Stimulated activated CD4-positive, alpha-beta T cell treated with anti-CD3 and anti-CD28 coated beads, Interleukin-1b, Interleukin-23, amount 100 ng/mL, for 1 hour (primary cell): Measurements from ENCODE around the gene FAM3C.

Experiments used
- DNase-seq, 2 donors: peaks; one replicate each; pipeline ENCODE4 v3.0.0-alpha.2; 2020; ENCODE audit warnings: low read depth in 2 of 2

FAM3C gene

GRCh38 chr7:121379930-121380329 lies 16.2 kb downstream of the FAM3C start:
- no peak for DNase-seq

GRCh38 chr7:121376979-121377378 lies 19.1 kb downstream of the FAM3C start:
- no peak for DNase-seq

DNA sequence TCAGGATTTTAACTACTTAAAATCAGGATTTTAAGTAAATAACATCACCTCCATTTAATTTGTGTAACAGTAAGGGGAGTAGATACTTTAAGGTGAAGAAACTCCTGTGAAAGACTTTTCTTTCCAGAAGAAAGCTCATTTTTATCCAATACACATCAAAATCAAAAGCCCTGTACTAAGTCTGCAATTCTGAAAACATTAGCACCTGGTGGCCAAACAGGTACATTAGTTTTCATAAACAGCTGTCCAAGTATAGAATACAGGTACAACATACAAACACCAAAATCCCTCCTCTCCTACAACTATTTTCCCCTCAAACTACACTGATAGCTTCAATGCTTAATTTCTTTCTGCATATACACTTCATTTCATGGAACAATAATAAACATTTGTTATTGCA lies 22.9 kb downstream of the FAM3C start:
- DNase-seq: no peak

DNA sequence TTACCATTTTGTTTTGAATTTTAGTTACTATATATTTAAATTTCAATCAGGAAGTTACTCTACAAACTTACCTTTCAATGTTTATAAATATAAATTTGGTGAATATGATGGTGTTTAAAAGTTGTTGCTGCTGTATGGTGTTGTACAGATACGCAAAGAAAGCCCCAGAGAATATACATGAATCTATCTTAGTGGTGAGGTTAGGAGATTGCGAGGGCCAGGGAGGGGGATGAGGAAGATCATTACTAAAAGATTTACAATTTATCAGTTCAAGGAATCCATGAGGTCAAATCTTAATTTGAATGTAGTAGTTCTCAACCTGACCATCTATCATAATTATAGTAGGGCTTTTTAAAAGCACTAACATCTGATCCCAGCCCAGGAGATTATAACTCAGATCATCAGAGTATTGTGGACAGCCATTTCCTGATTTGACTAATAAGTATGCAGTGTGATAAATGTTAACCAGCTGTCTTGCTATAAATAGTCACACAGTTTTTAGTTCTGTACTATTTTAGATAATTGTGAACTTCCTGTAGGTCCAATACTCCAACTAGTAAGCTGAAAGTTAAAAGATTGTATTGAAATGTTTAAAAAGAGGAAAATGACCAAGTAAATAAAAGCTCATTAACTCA lies 23.6 kb downstream of the FAM3C start:
- DNase-seq: no peak

DNA sequence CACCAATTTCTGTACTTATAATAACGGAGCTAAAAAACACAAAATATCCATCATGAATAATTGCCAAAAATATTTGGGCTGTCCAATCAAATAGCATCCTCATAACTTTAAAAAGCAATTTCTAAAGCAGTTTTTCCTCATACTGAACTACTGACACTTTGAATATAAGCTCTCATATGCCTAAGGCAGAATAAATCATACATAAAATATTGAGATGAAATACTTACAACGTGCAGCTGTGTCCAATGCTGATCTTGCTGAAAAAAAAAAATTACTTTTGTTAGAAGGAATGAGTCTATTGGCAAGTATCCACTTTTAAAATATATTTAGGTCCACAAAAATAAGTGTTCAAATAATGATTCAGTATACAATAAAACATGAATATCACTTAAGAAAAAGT lies 24.2 kb downstream of the FAM3C start:
- DNase-seq: no peak

GRCh38 chr7:121371367-121371766 lies 24.7 kb downstream of the FAM3C start:
- DNase-seq: no peak

DNA sequence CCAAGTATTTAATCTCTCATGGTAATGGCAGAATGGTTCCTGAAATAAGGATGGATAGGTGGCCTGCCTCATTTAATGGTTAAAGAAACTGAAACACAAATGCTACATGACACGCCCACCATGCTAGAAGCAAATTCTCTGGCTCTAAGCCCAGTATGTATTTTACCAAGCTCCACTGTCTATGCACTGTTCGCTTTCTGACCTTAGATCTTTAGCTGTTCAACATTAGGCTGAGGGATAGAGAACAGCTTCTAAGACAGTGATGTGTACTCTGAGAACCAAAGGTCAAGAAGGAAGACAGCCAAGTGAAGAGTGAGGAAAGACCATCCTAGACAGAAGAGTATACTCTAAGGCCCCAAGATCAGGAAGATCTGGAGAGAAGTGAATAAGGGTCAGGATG lies 26.6 kb downstream of the FAM3C start:
- DNase-seq: no peak

- DNase-seq: no peak
Measured at GRCh38 chr7:121366852-121367431, 29.2 kb downstream of the FAM3C start.

DNA sequence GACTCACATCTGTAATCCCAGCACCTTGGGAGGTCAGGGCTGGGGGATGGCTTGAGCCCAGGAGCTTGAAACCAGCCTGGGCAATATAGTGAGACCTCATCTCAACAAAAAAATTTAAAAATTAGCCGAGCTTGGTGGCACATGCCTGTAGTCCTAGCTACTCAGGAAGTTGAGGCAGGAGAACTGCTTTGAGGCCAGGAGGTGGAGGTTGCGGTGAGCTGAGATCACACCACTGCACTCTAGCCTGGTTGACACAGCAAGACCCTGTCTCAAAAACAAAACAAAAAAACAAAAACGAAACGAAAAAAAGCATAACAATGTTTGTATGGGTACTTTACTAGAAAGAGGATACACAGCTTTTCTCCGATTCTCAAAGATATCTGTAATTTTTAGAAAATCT lies 35.5 kb downstream of the FAM3C start:
- DNase-seq: no peak

- no peak for DNase-seq
Measured at GRCh38 chr7:121355574-121355973, 40.5 kb downstream of the FAM3C start.

DNA sequence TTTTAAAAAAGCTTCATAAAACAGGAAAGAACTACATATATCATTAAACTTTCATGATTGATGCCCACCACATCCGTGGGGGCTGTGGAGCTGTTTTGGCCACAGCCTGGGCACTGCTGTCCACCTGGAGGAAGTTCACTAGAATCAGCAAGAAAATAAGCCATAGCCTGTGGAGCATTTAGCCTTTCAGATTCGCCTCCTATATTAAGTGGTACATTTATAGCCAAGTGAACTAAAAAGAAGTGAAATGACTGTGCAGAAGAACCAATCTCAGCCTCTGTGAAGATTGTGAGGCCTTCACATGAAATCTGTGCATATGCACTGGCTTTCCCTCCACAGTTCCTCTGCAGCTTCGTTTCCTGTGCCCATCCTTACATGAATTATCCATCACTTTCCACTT lies 43.8 kb downstream of the FAM3C start:
- no peak for DNase-seq

DNA sequence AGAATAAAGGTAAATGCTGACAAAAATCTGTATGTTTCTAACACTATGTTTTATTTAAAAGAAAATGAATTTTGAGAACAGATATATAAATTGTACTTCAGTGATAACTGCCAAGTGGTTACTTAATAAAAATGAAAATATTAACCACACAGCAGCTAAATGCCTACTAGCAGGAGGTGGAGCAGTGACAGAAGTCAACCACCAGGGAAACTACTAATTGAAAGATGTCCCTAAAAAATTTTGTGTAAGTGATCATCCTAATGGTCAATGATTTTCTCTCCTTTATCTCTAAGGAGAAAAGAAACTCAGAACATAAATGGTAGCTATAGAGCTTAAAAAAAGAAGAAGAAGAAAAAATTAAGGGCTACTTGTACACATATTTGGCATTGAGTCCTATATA lies 44.4 kb downstream of the FAM3C start:
- no peak for DNase-seq

GRCh38 chr7:121344497-121344896 lies 51.6 kb downstream of the FAM3C start:
- no peak for DNase-seq

DNA sequence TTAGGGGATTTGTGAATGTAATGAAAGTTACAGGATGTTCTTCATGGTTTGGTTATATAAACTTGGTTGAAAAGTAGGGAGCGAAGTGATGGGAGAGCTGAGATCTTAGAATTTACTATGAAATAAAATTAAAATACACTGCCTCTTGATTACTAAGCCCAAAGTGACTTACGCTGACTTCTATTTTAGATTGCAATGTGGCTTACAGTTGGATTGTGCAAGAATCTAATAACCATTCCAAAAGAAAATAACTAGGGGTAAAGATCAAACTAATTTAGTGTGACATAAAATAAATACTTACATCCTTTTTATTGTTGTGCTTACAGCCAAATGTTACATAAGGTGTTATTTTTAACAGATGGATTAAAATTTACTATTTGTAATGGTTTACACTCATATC lies 52.0 kb downstream of the FAM3C start:
- DNase-seq: no peak

DNA sequence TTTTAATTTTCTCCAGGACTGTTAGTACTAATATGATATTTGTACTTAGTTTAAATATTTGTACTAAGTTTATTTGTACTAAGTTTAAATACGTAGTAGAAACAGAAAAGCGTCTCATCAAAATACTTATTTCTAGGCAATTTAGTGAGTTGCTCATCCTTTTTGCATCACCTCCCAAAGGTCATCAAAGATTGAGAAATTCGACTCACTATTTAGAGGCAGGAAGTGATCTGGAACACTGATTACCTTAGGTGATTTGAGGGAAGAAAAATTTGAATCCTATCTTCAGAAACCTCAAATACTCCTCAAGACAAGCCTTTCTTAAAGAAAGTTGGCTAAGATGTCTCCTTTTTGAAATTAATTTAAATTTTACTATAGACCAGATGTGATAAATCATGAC lies 52.8 kb downstream of the FAM3C start:
- DNase-seq: no peak

GRCh38 chr7:121342631-121343030 lies 53.5 kb downstream of the FAM3C start:
- DNase-seq: no peak

DNA sequence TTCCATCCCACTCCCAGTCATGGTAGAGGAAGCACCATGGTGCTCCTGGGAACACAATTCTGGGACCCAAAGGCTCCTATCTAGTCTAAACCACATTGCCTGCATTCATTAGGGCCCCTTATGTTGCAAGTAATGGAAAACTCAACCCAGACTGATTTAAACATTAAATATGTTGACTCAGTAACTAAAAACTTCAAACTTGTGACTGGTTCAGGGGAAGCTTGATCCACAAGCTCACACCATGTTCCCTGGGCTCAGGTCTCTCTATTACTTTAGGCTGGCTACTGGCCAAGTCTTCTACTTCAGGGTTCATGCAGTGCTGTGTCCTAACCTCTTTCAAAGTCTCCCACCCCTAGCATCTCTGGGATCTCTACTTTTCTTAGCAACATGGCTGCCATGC lies 54.2 kb downstream of the FAM3C start:
- DNase-seq: no peak

DNA sequence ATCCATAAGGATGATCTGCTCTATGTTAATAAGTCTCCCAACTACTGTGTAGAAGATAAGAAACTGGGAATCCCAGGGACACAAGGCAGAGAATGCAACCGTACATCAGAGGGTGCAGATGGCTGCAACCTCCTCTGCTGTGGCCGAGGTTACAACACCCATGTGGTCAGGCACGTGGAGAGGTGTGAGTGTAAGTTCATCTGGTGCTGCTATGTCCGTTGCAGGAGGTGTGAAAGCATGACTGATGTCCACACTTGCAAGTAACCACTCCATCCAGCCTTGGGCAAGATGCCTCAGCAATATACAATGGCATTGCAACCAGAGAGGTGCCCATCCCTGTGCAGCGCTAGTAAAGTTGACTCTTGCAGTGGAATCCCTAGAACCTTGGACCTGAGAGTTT lies 57.0 kb downstream of the FAM3C start:
- DNase-seq: no peak

DNA sequence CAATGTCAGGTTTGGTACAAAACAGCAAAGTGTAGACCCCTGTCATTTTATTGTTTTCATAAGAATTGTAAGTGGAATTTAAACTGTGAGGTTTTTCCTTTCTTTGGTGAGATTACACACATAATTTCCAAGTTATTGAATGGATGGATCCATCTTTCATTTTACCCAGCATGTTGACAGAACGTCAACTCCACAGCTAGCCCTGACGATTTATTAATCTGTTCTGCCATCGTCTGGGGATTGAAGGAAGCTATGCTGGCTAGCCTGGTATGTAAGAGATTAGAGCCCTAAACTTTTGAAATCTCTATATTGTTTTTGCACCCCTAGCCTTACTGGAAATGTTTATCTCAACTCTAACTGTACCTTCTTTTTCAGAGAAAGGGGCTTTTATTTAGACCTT lies 58.7 kb downstream of the FAM3C start:
- DNase-seq: no peak

- no peak for DNase-seq
Measured at GRCh38 chr7:121336579-121336978, 59.5 kb downstream of the FAM3C start.

DNA sequence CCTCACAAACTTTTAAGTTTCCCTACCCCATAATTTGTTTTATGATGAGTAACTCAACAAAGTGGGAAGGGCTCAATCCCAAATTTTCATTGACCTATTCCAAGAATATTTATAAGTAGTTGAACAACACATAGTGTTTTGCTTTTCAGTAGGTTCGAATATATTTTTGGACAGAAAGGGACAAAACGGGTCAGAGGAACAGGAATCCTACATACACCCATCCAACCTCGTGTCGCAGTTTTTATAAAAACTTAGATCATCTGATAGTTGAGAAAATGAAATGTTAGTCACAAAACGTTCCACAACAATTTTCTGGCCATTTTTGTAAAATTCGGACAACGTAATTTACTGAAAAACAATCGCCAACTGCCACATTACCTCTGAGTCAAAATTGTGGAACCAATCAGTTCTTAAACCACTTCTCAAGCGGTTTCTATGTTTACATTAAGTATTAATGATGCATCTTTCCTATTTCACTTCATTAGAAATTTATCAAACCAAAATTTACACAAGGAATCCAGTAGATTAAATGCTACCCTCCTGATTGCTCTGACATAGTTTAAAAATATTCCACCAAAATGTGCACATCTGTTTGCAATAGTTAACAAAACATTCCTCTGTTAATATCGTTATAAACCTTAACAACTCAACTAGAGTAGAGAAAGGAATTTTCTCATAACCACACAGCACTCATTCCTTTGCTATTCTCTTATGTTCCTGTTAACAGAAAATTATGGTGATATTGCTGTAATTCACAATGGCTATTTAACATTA lies 61.0 kb downstream of the FAM3C start:
- DNase-seq: no peak

GRCh38 chr7:121334376-121334775 lies 61.7 kb downstream of the FAM3C start:
- no peak for DNase-seq

- DNase-seq: no peak
Measured at GRCh38 chr7:121331574-121331973, 64.5 kb downstream of the FAM3C start.
